GM19240 (cell line): ENCODE measurements around the gene CFTR.
"Not testable (repeated sequence)": the region's sequence is repeated elsewhere in the genome, so short reads cannot be mapped to it uniquely, and the experiment has no call there.

Experiments used
- DNase-seq: peaks from one replicate; pipeline ENCODE4 v3.0.0; 2011; ENCODE audit warnings: low spot score; ENCODE audit not compliant: insufficient read length

Gene CFTR

DNA sequence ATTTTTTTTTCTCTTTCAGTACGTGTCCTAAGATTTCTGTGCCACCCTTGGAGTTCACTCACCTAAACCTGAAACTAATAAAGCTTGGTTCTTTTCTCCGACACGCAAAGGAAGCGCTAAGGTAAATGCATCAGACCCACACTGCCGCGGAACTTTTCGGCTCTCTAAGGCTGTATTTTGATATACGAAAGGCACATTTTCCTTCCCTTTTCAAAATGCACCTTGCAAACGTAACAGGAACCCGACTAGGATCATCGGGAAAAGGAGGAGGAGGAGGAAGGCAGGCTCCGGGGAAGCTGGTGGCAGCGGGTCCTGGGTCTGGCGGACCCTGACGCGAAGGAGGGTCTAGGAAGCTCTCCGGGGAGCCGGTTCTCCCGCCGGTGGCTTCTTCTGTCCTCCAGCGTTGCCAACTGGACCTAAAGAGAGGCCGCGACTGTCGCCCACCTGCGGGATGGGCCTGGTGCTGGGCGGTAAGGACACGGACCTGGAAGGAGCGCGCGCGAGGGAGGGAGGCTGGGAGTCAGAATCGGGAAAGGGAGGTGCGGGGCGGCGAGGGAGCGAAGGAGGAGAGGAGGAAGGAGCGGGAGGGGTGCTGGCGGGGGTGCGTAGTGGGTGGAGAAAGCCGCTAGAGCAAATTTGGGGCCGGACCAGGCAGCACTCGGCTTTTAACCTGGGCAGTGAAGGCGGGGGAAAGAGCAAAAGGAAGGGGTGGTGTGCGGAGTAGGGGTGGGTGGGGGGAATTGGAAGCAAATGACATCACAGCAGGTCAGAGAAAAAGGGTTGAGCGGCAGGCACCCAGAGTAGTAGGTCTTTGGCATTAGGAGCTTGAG is at the start of gene CFTR:
TSS of gene CFTR (plus strand) at position 801 of the 830 bp plus-strand sequence. CDS start 70 bp downstream, outside the sequence.
- DNase-seq: no peak

DNA sequence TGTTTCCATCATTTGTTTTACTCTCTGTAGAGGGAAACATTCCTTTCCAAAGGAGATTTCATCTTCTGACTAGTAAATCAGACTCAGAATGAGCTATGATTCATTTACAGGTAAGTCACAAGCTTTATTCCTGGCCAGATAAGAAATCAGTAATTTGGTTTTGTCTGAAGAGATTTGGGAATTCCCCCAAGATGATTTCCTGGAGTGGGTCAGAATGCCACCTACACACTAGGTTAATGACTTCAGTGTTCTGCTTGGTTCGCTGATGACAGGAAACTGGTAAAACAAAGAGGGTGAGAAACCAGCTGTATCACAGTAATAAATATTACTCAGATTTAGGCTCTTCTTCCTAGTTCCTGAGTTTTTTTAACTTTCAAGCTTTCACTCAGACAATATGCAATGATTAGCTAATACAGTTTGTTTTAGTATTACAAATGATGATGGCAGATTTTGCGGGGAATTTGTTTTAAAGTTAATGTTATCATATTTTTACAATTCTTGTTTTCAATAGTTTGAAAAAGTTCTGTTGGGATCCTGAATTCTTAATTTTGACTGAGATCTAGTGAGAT is 44.3 kb upstream of the CFTR start:
- DNase-seq: peak; percentile 3

DNA sequence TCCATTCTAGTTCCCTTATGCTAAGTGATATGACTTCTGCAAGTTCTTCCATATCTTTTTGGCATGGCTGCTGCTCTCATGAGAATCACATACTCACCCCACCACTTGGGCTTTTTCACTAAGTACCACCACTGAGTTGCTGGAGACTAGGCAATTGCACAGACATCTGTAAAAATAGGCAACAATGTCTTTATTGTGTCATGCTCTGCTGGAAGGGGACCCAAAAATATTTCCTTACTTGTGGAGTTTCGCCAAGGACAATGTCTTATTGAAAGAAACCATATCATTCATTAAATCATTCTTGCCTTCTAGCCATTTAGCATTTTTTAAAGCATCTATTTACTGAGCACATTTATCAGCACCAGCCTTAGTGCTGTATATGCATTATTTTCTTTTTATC is 35.2 kb upstream of the CFTR start:
- no peak for DNase-seq

DNA sequence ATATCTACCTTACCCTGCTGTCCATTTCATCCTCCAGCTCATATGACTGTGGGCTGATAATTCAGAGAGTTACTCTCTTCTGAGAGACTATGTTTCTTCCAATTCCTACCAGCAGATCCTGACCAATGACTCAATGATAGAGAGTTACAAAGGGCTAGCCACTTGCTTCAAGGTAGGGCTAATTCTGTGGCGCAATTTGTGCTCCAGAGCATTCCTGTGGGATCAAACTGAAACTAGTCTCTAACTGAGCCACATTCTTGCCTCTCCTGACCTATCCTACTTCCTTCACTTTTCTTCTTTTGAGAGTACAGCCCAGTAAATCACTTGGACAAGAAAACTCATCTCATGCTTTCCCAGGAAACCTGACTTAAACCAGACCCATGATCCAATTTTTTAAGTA is 34.6 kb upstream of the CFTR start:
- no peak for DNase-seq

GRCh38 chr7:117446220-117446815 is 33.5 kb upstream of the CFTR start:
- DNase-seq: no peak

DNA sequence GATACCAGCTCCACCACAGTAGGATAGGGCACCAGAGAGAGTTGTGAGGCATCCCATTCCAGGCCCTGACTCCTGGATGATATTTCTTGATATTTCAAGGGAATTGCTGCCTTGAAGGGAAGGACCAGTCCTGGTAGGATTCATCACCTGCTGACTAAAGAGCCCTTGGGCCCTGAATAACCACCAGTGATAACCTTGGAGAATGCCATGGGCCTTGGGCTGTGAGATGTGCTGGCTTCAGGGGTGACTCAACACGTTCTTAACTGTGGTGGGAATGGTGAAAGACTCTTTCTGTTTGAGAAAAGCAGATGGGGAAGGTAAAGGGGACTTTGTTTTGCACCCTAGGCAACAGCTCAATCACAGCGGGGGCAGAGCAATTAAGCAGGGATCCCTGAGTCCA is 31.2 kb upstream of the CFTR start:
- no peak for DNase-seq

DNA sequence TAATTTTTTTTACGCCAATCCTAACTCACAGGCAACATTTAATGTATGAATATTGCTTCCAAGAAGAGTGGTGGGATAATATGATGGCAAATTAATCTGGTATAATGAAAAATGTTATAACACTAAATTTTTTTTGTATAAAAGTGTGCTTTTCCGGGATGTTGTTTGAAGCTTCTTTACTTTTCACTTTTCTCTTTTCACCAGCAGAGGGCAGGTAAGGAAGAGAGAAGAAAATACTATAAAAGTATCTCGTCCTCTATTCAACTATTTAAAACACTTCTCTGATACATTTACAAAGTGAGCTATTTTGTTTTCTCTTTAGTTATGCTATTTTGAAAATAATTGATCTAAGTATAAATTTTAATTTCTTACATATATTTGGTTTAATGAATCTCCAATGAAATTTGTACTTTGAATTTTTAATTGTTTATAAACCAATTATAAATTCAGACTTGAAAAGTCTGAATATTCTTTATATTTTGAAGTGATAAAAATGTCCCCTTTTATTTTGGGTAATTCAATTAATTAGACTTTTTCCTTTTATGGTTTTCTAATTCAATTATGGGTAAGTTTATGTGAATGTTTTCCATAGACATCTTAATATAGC is 20.7 kb upstream of the CFTR start:
- no peak for DNase-seq

DNA sequence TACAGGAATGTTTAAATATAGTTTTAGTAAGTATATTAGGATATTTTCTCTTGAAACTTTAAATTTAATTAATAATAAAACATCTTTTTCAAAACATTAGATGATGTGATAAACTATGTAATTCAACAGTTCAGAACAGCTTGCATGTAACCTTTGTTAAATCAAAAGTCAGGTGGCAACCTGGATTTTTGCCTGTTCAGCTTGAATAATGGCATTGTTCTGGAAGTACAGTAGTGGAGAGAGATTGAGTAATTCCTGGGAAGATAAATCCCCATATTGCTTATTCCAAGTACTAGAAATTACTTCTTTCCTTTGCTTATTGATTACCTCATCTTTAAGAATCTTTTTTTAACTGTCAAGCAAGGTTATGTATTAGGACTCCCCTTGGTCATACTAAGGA is 20.1 kb upstream of the CFTR start:
- DNase-seq: no peak

DNA sequence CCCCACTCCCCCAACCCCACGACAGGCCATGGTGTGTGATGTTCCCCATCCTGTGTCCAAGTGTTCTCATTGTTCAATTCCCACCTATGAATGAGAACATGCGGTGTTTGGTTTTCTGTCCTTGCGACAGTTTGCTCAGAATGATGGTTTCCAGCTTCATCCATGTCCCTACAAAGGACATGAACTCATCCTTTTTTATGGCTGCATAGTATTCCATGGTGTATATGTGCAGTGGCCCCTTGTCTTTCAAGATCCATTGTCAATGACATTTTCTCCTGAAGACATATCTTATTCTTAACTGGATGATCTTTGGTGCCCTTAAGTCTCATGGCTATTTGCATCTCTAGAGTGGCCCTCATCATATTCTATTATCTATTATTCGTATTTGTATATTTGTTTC is 19.0 kb upstream of the CFTR start:
- not testable (repeated sequence) for DNase-seq

GRCh38 chr7:117468174-117468573 is 11.7 kb upstream of the CFTR start:
- DNase-seq: no peak

DNA sequence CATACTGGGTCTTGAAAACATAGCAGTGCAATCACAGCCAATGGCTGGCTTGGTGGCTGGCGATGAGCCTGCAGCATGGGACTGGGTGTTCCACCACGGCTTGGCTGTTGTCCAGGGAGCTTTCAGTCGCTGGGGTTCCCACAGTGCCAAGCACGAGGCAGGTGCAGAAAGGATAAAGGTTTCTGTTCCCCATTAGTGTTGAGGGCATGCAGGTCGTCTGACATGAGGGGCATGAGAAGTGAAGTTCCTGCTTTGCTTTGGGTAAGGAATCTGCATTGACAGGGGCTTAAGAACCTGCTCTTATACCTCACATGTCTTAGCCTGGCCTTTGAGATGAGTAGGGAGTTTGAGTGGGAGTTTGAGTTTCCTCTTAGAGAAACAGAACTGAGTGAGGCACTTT is 9.0 kb upstream of the CFTR start:
- no peak for DNase-seq

GRCh38 chr7:117472335-117472734 is 7.5 kb upstream of the CFTR start:
- DNase-seq: no peak

- no peak for DNase-seq
Measured at GRCh38 chr7:117476557-117477215, 3.1 kb upstream of the CFTR start.

DNA sequence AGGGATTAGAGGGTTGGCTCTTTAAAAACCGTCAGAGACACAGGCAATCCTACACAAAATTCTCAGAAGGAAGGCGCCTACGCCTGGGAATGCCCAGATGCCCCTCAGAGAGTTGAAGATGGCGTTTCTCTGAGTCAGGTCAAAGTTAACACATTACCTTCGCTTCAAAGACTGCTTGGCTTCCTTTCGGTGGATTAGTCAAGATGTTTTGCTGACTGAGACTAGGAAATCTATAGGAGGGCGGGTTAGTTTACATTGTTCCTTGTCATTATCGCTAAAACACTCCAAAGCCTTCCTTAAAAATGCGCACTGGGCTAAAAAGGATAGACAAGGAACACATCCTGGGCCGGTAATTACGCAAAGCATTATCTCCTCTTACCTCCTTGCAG is 995 bp upstream of the CFTR start:
- DNase-seq: no peak

- no peak for DNase-seq
Measured at GRCh38 chr7:117480055-117480362, 184 bp downstream of the CFTR start.

- DNase-seq: no peak
Measured at GRCh38 chr7:117480978-117481377, 1.2 kb downstream of the CFTR start.

- no peak for DNase-seq
Measured at GRCh38 chr7:117485118-117485620, 5.3 kb downstream of the CFTR start.

DNA sequence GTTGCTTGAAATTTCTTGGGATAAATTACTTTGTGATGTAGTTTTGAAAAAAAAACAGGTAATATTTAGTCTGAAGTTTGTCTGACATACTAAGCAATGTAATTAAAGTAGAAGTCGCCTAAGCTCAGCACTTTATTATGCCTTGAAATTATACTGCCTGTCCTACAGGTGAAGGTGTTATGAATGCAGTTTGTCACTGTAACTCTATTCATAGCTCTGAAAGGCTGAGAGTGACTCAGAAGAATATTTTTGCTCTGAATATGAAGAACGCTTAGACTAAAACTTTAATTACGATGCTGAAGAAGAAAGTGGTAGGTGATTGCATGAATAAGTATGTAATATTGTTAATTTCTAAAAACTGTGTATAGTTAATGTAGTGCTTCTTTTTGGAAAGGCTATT is 9.2 kb downstream of the CFTR start:
- no peak for DNase-seq

DNA sequence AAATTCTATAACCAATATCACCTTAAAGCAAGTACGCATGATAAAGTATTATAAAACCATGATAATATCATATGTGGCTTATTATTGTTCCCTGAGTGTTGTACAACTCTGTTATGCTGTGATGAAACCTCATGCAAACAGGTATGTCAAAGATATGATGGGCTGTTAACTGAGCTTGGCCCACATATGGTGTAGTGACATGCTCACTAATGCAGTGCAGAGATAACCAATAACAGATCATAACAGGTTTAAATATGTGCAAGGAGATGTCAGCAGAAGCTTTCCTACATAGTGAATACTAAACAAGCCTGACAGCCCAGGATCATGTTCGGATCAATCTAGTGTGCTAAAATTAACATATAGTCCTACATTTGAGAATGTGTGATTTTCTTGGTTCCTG is 9.6 kb downstream of the CFTR start:
- DNase-seq: no peak

GRCh38 chr7:117489911-117490310 is 10.1 kb downstream of the CFTR start:
- DNase-seq: no peak

- no peak for DNase-seq
Measured at GRCh38 chr7:117492649-117493048, 12.8 kb downstream of the CFTR start.

GRCh38 chr7:117493460-117493859 is 13.6 kb downstream of the CFTR start:
- DNase-seq: no peak
